RKO (cell line): ENCODE data around the gene AFTPH.

Experiments
- DNase-seq: peaks from one replicate; pipeline ENCODE4 v3.0.0-alpha.2; 2016; ENCODE audit warnings: low spot score

The AFTPH gene

DNA sequence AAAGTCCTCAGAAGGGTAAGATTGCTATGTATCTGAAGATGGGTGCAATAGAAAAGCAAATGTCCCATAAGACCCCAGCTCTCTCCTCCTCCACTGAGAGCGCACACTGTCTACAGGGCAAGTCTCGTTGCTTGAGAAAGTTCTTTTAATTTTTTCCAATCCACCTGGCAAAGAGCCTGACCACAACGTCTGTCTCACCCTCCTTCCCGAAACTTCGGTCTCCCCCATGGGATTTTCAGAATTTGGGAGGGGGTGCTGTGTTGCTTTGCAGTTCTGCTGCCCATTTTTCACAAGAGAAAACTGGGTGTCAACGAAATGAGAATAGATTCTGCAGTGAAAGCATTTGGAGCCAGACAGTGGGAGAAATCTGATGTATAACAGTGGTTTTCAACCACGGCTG lies 89.1 kb downstream of the AFTPH start:
- DNase-seq: no peak

DNA sequence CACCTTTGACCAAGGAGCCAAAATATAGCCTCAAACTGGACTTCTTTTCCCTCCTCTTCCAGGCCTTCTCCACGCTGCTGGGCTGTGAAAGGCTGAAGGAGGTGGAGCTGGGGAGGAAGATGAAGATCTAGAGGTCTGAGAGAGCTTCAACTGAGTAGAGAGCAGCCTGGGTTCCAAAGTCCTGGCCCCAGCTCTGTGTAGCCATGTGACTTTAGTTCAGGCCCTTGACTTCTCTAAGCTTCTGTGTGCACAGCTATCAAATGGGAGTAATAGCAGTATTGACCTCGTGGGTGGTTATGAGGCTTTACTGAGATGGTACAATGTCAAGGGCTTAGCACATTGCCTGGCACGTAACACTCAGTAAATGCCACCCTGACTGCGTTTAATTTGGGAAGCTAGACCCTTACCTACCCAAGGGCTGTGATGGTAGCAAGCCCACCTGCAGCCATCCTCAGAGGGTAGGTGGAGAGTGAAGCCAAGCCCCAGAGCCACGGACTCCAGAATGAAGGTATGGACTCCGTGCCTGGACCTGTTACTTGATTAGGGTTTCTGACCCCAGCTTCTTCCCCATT lies 91.2 kb downstream of the AFTPH start:
- DNase-seq: no peak

DNA sequence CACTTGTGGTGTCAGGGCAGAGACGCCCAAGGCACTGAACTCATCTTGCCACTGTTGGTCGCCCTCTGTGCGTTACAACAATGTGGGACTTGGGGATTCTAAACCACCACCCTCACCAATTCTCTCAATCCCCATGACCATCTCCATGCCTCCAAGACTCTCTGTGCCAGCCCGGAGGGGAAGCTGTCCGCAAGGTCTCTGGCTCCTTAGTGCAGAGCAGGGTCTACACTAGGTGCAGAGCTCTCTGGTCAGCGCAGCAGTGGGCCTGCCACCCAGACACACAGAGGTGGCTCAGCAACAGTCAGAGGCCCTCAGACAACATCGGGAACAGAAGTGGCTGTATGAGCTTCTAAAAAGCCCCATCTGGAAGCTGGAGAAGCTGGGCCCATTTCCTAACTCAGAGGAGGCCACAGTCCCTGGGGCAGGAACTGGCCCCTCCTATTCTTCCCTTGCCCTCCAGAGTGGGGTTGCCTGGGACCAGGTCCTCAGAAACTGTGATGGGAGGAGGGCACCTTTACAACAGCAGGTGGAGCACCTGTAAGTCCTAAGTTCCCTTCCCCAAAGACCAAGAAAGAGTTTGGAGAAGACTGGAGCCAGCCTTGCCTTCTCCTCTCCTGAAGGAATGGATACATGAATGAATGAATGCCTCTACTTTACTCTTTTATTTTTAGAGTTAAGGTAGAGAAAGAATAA lies 91.9 kb downstream of the AFTPH start:
- DNase-seq: no peak

DNA sequence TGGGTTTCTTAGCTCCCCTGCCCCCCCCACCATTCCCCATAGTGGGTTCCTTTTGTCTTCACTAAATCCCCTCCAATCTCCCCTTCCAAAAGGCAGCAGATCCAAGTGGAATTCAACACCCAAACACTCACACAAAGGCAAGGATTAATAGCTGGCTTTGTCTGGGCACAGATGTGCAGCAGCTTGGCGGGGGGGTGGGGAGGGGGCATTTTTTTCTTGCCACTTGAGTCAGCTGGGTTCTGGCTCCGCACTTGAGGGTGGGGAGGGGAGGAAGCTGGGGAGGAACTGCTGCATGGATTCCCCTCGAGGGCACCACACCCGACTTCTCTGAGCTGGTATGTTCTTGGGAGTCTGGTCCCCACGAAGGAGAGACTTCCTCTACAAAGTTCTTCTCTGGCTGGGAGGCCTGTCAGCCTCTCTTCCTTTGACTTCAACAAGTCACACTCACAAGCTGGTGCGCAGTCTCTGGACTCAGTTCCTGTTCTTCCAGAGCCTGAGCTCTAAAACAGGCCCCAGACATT lies 93.6 kb downstream of the AFTPH start:
- no peak for DNase-seq

DNA sequence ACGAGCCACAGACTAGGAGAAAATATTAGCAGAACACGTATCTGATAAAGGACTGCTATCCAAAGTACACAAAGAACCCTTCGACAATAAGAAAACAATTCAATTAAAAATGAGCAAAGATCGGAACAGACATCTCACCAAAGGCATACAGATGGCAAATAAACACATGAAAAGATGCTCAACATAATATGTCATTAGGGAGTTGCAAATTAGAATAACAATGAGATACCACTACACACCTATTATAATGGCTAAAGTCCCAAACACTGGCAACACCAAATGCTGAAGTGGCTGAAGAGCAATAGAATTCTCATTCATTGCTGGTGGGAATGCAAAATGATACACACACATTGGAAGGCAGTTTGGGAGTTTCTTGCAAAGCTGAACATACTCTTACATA lies 96.5 kb downstream of the AFTPH start:
- no peak for DNase-seq

DNA sequence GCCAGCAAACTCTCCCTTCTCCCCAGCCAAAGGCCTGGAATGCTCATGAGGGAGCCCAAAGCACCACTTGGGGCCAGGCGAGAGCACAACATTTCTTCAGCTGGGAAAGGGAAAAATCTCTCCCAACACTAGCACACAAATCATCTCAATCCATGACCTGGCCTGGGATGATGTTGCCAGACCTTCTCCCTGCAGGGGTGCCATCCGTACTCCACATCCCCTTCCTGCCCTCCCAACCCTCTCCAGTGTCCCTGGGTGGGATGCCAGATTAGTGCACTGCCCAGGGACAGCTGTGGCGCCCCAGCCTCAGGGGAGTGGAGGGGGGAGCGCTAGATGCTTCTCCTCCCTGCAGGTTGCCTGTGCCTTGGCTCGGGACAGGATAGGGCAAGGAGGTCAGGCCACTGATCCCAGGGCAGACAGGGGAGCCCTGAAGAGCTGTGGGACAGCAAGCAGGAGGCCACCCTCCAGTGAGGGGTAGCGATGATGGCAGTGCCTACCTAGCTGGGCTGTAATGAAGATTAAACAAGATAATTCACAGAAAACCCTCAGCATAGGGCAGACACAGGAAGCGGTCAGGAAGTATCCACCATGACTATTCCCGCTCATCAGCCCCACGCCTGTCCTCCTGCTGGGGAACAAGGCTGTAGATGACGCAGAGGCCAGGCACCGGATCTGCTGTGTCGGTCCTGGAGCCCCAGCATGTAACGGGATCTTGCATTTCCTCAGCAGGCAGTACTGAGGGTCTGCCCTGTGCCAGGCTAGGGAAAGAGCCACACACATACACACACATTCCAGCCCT lies 98.5 kb downstream of the AFTPH start:
- no peak for DNase-seq

DNA sequence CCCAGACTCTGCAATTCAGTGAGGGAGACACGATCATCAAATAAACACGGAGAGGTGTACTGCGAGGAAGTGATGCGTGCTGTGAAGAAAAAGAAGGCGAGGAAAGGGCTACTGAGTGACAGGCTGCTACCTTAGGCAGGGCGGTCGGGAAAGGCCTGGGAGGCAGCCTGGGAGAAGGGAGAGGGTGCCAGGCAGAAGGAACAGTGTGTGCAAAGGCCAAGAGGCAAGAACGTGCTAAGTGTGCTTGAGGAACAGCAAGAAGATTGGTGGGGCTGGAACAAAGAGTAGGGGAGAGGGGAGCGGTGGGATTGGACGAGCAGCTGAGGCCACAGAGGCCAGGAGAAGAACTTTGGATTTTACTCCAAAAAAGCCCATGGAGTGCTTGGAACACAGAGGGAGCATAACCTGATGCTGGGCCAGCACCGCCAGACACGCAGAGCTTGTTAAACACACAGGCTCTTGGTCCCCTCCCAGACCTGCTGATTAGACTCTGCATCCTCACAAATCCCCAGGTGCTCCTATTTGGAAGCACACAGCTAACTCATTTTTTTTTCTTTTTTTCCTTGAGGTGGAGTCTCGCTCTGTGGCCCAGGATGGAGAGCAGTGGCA lies 99.2 kb downstream of the AFTPH start:
- DNase-seq: no peak

DNA sequence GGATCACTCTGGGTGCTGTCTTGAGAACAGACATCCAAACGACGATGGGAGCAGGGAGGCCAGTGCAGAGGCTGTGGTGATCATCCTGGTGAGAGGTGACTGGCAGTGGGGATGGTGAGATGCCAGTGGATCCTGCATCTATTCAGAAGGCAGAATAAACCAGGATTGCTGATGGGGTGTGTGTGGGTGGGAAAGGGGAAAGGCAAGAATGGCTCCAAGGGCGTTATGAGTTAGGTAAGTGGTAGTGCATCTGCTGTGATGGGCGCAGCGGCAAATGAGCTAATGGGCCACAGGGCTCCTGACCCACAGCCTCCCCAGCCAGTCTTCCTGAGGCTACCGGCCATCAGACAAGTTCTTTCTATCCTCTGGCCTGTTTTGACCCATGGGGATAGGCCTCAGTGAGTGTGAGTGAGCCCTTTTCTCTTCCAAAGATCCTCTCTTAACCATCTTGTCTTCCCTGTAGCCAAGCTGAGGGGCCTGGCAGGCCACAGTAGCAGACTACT lies 100.0 kb downstream of the AFTPH start:
- DNase-seq: no peak

DNA sequence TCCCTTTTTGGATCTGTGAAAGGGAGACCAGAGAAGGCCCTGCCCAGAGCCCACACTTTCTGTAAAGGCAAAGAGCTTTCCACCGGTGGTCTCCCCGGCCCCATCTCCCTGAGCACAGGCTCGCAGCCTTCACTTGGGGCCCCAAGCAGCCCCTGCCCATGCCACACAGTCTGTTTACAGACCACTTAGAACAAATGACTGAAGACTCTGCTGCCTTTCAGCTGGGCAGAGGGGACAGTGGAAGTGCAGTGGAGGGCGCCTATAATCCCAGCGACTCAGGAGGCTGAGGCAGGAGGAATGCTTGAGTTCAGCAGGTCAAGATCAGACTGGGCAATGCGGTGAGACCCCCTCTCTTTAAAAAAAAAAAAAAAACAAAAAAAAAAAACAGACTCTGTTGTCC lies 100.7 kb downstream of the AFTPH start:
- no peak for DNase-seq

DNA sequence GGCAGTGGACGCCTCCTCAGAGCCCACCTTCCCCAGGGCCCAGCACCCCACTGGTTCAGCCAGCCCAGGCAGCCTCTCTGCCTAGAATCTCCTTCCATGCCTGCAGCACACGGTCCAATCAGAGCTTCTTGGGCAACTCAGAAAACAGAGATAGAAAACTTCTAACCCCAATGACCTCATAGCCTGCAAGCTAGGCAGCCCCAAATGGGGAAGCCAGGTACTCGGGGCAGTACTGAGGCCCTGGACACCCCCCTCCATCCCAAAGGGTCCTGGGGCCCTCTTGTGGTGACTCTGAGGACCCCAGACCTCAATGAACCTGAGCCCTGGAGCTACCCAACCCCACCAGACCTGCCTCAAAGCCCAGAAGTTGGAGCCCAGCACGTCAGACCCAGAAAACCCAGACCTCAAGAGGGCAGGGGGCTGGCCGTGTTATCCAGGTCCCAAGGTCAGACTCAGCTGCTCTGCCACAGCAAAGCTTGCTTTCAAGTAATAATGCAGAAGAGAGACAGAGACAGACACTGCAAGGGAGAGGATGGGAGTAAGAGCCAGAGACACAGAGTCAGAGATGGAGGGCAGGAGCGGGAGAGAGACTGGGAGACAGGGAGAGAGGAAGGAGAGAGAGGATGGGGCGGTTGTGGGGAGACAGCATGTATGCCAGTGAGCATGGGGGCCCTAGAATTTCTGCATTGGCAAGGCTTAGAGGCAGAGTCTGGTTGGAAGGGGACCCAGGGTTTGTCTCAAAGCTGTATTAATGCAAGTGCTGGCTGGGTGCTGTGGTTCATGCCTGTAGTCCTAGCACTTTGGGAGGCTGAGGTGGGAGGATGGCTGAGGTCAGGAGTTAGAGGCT lies 101.4 kb downstream of the AFTPH start:
- DNase-seq: no peak

DNA sequence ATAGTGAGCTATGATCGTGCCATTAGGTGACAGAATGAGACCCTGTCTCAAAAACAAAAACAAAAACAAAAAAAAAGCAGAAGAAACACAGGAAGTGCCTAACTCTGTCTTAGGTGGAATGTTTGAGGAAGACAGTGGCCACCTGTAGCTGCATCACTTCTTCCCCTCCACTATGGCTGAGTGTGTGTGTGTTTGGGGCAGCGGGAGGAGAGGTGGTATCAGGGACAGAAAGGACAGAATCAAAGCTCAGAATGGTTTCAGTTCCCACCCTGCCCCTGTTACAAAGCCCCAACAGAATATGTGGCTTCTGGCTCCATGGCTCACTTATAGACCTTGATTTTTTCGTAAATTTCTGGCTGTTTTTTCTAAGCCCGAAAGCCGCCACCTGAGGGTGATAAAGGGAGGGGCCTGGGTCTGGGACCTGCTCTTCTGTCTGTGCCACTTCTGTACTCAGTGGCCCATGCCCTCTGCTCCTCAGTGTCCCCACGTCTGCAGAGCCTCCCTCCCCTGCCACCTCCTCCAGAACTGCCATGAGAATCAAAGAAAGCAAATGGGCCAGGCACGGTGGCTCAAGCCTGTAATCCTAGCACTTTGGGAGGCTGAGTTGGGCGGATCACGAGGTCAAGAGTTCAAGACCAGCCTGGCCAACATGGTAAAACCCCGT lies 102.2 kb downstream of the AFTPH start:
- no peak for DNase-seq

DNA sequence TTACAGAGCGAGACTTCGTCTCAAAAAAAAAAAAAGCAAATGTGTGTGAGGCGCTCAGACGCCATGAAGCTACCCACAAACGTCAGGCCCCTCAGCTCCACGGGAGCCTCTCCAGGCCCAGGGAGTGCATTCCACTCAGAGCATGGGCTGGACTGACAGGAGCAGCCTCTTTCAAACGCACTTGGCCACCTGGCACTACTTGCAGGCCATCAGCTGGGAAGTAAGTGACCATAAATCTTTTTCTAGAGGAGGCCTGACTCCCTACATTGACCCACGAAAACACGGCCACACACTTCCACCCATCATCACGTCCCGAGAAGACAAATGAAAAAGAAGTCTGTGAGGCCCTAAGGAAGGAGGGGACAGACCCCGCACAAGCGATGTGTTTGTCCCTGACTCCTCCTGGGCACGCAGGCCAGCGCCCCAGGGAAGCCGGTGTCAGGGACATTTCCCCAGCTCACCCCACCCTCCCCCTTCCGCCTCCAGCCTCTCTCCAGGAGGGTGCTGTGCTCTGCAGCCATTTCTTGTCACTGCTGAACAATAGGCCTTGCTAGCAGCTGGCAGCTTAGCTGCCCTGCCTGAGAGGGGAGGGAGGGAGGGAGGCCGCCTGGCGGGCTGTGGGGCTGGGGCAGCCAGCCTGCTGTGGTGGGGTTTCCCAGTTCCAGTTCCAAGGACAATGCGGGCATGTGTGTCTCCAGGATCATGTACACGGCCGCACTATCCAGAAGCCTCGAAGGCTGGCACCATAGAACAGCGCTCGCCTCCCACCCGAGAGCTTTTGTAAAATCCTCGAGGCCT lies 103.0 kb downstream of the AFTPH start:
- DNase-seq: no peak

DNA sequence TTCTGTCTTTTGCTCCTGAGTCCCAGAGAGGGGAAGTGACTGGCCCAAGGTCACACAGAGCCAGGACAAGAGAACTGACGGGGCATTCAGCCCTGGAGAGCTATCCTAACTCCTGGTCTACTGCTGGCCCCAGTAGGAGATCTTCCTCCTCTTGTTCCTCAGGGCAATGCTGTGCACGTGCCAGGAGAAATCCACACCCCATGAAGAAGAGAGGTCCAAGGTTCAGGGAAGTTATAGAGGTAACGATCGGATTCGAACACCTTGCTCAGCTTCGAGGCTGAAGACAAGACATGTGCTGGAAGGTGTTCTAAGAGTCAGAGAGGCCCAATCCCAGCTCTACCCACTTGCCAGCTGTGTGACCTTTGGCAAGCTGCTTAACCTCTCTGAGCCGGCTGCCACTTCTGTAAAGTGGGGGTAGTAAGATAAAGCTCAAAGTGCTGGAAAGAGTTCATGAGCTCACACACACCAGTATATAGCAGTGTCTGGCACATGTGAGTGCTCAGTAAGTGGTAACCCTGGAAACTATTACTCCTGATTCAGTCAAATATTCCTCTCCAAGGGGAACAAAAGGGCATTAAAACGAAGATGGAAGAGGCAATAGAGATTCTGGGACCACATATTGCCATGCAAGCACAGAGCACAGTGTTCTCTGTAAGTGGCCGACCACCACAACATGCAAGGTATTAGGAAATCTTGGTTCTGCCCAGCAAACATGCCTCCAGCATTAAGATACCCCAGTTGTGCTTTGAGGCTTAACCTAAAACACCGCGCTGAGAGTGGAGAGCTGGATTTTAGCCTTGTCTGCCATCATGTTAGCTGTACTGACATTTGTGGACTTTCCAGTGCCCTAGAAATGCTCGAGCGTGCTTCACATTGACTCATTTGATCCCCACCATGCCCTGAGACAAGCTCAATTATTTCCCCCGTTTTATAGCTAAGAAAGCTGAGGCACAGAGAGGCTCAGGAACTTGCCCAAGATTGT lies 104.0 kb downstream of the AFTPH start:
- DNase-seq: no peak

DNA sequence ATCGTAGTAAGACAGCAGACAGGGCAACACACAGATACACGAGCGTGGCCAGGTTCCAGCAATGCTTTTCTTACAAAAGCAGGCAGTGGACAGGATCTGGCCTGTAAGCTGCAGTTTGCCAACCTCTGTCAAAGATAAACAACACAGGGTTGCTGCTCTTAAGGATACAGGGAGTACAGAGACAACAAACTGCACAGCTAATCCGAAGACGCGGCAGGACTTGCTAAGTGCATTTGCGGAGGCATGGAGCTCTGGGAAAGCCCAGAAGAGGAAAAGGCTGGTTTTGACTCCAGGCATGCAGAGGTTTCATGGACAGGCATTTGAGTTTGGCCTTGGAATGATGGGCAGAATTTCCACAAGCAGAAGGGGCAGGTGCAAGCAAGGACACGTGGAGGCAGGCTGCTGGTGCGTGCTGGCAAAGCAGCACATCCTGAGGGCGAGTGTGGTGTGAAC lies 105.2 kb downstream of the AFTPH start:
- DNase-seq: no peak

DNA sequence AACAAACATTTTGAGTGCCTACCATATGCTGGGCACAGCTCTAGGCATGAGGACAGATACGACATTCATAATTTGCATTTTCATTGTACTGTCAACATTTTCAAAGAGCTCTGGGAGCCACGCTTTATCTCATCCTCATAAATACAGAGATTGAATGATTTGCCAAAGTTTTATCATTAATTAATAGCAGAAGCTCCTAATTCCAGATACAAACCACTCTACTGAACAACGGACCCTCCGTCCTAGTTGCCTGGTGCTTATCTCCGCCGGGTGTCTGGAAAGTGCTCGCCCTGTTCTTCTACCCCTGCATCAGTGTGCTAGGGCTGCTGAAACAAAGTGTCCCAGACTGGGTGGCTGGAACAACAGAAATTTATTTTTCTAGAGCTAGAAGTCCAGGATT lies 105.7 kb downstream of the AFTPH start:
- DNase-seq: no peak

DNA sequence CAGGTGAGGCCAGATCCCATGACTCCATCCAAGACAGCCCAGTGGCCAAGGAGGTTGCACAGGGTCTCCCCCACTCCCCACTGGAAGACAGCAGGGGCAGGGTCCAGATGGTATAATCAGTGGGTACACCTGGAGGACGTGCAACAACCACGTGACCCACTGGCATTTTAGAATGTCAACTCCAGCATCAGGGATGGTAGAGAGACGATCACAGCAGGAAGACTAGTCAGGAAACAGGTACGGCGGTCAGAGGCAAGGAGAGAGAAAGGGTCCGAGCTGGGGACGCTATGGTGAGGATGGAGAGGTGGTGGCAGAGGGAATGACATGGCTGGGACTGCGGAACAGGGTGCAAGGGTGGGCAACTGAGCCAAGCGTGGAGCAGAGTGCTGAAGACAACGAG lies 106.6 kb downstream of the AFTPH start:
- no peak for DNase-seq

DNA sequence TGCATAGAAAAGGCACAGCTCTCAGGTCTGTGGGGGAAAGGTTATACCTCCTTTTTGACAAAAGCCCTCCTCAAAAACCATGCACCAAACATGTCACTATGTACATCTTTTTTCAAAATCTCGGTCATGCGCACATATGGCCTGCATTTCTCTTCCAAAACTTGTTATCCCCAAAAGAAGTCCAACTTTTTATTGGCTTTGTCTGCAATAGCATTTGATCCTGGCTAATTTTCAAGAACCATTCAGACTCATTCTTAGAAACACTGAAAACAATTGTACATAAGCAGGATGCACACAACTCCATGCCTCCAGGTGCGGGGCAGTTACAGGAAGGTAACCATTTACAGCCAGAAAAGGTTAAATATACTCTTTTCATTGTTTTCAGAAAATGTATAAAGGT lies 107.6 kb downstream of the AFTPH start:
- DNase-seq: no peak

DNA sequence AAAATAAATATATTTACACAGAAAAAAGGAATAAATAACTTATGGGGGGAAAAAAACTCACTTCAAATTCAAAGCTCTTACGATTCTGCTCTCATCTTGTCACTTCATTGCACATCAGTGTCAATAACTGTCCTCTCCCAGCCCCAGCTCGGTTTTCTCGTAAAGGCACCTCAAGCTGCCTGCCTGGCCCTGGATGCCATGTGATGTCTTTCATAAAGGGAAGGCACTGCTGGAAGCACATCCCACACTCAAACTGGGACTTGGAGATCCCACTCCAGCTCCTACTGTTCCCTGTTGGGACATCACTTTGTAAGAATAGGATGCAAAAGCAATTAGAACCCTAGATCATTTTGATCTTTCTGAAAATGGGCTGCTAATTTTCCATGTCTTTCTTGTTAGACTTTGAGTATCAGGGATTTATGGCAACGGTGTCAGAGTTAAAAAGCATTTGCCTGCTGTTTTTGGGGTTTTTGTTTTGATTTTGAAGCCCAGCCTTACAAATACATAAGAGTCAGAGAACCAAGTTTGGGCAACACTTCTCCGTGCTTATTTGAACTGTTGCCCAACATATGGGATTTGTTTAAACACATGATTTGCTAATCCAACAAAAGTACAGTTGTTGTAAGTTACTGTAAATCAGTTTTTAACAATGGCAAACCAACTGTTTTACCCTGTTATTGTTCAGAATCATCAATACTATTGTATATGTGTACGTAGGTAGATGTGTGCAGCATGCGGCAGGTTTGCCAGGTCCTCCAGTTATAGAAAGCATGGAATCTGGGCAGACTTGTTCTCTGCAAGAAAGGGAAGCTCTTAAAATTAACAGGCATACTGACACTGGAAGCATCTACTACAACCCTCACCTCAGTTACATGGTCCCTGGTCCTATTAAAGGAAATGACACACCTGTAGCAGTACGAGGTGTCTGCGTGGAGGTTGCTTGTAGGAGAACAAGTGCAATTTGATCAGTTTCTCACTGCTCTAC lies 109.0 kb downstream of the AFTPH start:
- no peak for DNase-seq
